HEK293T (cell line): ENCODE measurements around the gene PRRC2B.

ENCODE experiments used
- ARNT ChIP-seq: fragments of 450-650 bp; IDR thresholded peaks from 2 replicates; pipeline ENCODE4 v1.6.1; 2017; ENCODE audit warnings: mild to moderate bottlenecking
- BHLHE40 ChIP-seq: fragments of 450-650 bp; IDR thresholded peaks from 2 replicates; pipeline ENCODE4 v1.6.1; 2016; ENCODE audit warnings: mild to moderate bottlenecking, moderate library complexity, borderline replicate concordance
- ELF4 ChIP-seq: fragments of 450-650 bp; IDR thresholded peaks from 2 replicates; pipeline ENCODE4 v1.6.1; 2017; ENCODE audit warnings: antibody characterized with exemption
- FOXA1 ChIP-seq: fragments of 450-650 bp; IDR thresholded peaks from 2 replicates; pipeline ENCODE4 v1.6.1; 2016; ENCODE audit warnings: mild to moderate bottlenecking
- FOXK2 ChIP-seq: fragments of 450-650 bp; IDR thresholded peaks from 2 replicates; pipeline ENCODE4 v1.6.1; 2016; ENCODE audit warnings: mild to moderate bottlenecking
- FOXM1 ChIP-seq: fragments of 450-650 bp; IDR thresholded peaks from 2 replicates; pipeline ENCODE4 v1.6.1; 2017; ENCODE audit warnings: mild to moderate bottlenecking, borderline replicate concordance
- HDGF ChIP-seq: fragments of 450-650 bp; IDR thresholded peaks from 2 replicates; pipeline ENCODE4 v1.6.1; 2017; ENCODE audit warnings: antibody characterized with exemption, borderline replicate concordance
- SP1 ChIP-seq: fragments of 450-650 bp; IDR thresholded peaks from 2 replicates; pipeline ENCODE4 v1.6.1; 2017
- SUZ12 ChIP-seq: fragments of 450-650 bp; IDR thresholded peaks from 2 replicates; pipeline ENCODE4 v1.6.1; 2016; ENCODE audit warnings: mild to moderate bottlenecking
- TARDBP ChIP-seq: fragments of 450-650 bp; IDR thresholded peaks from 2 replicates; pipeline ENCODE4 v1.6.1; 2016

DNA sequence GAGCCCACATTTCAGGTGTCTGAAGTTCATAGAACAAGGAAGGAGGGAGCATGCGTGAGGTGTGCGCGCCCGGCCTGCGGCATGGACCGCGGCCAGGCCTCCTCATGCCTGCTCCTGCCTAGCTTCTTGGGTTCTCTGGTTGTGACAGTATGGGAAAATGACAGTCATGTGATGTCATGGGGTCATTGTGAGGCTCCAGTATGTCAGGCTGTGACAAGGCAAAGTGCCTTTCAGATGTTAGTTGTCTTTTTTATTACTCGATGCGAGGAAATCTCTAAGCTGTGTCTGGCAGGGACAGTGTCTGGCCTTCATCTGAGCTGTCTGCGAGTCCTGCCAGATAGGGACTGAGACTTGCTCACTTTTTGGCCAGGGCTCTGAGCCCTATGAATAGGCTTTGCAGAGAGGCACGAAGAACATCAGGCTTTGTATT, 123.9 kb downstream of the PRRC2B start:
- TF ChIP-seq FOXK2 (no peak), ELF4 (no peak), HDGF (no peak), FOXM1 (no peak), BHLHE40 (no peak), FOXA1 (no peak), SUZ12 (no peak), SP1 (no peak), TARDBP (no peak), ARNT (no peak)
